ENCODE measurements around the gene THNSL1.

The THNSL1 gene

DNA sequence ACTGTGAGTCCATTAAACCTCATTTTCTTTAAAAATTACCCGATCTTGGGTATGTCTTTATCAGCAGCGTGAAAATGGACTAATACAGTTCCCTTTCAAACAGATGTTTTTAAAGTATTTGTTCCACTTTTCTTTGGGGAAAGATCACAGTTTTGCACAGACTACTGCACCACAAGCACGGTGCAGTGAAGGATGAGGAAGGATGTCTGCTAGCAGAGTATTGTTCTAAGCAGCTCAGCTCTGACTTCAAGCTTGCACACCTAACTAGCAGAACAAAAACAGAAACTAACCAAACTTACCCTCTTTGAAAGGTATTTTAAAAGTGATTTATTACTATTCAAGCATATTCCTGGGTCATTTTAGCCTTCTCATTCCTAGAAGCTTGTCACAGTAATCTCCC is 20.0 kb downstream of the THNSL1 start:
- no peak overlapping the region for H3K4me3 ChIP-seq (ENCODE audit: low read depth, low read length)
- TF ChIP-seq, protein P1, sequence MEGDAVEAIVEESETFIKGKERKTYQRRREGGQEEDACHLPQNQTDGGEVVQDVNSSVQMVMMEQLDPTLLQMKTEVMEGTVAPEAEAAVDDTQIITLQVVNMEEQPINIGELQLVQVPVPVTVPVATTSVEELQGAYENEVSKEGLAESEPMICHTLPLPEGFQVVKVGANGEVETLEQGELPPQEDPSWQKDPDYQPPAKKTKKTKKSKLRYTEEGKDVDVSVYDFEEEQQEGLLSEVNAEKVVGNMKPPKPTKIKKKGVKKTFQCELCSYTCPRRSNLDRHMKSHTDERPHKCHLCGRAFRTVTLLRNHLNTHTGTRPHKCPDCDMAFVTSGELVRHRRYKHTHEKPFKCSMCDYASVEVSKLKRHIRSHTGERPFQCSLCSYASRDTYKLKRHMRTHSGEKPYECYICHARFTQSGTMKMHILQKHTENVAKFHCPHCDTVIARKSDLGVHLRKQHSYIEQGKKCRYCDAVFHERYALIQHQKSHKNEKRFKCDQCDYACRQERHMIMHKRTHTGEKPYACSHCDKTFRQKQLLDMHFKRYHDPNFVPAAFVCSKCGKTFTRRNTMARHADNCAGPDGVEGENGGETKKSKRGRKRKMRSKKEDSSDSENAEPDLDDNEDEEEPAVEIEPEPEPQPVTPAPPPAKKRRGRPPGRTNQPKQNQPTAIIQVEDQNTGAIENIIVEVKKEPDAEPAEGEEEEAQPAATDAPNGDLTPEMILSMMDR (IDR thresholded peaks at IDR 0.05; ENCODE audit: low read depth, low read length) = no peak
- no peak for DNase-seq (ENCODE audit: low read depth, low spot score)
- in situ Hi-C loops (cut with HindIII; ENCODE audit: low sequenced_read_pairs) = no loop called here

DNA sequence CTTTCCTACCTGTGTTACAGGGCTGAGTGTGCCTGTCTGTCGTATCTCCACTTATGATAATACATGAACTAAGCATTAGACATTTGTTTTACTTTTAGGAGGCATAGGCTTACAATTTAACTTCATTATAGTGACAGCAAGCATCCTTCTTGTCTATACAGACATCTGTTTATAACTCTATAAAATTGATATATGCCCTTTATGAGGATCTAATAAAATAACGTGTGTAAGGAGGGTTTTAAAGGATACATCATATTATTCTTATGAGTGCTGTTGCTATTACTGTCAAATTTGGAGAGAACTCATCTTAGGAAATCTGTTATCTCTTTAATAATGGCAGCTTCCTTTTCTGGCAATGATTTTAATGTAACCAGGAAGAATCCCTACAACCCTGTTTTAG is 21.9 kb downstream of the THNSL1 start:
- TF ChIP-seq, protein P1 (IDR thresholded peaks at IDR 0.05; ENCODE audit: low read depth, low read length) = no peak
- in situ Hi-C loops (cut with HindIII; ENCODE audit: low sequenced_read_pairs) = no loop called here
- DNase-seq (ENCODE audit: low read depth, low spot score) = no peak
- H3K4me3 ChIP-seq (ENCODE audit: low read depth, low read length) = no peak overlapping the region

DNA sequence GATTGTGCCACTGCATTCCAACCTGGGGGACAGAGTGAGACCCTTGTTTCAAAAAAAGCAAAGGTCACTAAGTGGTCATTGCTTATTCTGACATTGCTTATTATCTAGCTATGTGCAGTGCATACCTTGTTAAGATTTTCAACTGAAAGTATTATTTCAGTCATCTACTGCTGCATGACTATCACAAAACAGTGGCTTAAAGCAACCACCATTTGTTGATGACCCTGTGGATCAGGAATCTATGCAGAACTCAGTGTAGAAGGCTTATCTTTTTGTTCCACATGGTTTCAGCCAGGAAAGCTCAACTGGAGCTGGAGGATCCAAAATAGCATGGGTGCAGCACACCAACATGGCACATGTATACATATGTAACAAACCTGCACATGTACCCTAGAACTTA is 23.1 kb downstream of the THNSL1 start:
- TF ChIP-seq, protein P1 (IDR thresholded peaks at IDR 0.05; ENCODE audit: low read depth, low read length) = no peak
- DNase-seq (ENCODE audit: low read depth, low spot score) = no peak
- in situ Hi-C loops (cut with HindIII; ENCODE audit: low sequenced_read_pairs) = no loop called here
- no peak overlapping the region for H3K4me3 ChIP-seq (ENCODE audit: low read depth, low read length)

DNA sequence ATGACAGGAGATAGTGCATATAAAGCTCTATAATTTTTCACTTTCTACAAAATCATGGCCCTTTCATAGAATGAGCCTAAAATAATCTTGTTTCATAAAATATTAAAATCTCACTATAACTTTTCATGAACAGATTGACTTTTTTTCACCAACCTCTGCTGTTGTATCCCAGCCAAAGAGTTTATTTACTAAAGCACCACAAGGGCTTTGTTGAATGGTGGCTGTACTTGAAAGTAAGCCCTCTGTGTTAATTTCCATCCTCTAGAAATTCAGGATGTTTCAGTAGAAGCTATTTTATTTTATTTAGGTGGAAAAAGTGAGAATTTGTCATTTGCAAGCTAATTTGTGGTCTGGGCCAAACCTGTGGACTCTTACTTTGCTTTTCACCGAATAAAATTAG is 30.2 kb downstream of the THNSL1 start:
- in situ Hi-C loops (cut with HindIII; ENCODE audit: low sequenced_read_pairs) = no loop called here

DNA sequence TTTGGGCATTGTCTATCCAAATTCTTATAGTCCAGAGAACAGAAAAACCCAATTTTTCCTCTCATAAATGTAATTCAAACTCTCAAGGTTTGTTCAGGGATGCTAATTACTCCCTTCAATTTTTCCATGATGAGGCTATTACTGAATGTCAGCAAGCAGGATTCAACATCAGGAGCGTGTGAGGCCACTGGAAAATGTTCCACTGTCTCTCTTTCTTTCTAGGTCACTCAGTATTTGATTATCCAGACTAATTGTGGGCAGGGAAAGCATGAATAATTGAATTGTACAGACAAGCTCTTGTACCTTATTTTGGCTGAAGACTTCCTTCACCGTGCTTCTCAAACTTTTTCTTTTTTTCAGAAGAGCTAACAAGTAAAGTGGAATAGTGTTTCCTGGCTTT is 30.7 kb downstream of the THNSL1 start:
- no peak overlapping the region for H3K4me3 ChIP-seq (ENCODE audit: low read depth, low read length)
- DNase-seq (ENCODE audit: low read depth, low spot score) = no peak
- in situ Hi-C loops (cut with HindIII; ENCODE audit: low sequenced_read_pairs) = no loop called here
- TF ChIP-seq, protein P1 (IDR thresholded peaks at IDR 0.05; ENCODE audit: low read depth, low read length) = no peak

More for the DNA sequence above, 30.2 kb downstream of the THNSL1 start:
- TF ChIP-seq, protein P1 (IDR thresholded peaks at IDR 0.05; ENCODE audit: low read depth, low read length) = no peak
- H3K4me3 ChIP-seq (ENCODE audit: low read depth, low read length) = no peak overlapping the region
- no peak for DNase-seq (ENCODE audit: low read depth, low spot score)

DNA sequence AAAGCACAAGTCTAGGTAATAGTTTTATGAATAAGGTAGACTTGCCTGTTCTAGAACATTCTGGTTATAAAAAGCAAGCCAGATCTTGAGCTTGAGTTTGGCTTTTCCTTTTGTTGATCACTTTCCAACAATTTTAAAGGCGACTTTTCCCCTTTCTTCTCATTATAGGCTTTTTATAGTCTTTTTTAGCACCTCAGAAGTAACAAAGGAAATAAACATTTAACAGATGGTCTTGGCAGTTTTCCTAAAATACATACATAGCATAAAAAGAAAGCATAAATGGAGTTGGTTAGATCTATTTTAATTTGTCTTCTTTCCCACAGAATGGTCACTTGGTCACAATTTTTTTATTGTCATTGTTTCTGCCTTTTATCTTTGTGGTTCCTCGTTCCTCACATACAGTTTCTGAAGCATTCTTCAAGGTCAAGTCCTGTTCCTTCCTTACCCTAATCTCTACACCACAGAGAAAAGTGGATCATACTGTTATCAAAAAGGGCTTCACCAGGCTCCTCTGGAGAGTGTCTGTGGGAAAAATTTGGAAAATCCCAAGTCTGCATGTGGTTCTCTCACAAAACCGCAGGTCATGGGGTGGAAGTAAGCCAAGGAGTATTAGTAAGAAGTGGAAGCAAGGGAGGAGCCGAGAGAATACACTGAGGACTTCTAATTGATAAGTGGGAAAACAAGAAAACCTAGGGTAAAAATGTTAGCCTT is 31.3 kb downstream of the THNSL1 start:
- peak; percentile 73 for DNase-seq (ENCODE audit: low read depth, low spot score)

More for the DNA sequence above, 31.3 kb downstream of the THNSL1 start:
- in situ Hi-C loops (cut with HindIII; ENCODE audit: low sequenced_read_pairs) = no loop called here
- H3K4me3 ChIP-seq (ENCODE audit: low read depth, low read length) = no peak overlapping the region
- TF ChIP-seq, protein P1 (IDR thresholded peaks at IDR 0.05; ENCODE audit: low read depth, low read length) = no peak
